Body of pancreas (tissue), 4 donors: ENCODE results near the gene CTXND1. TPM values are rescaled to one million over a fixed set of nuclear protein-coding genes. Genes with fewer than 3 reads are reported as not detected.

Experiments used
- ATAC-seq: fragments of 150-250 bp; one replicate; pipeline ENCODE4 v1.9.1; 2016
- DNase-seq, 4 donors: peaks; one replicate each; pipeline ENCODE4 v3.0.0-alpha.2; 2019
- H3K27ac ChIP-seq, 4 donors: fragments of 200-600 bp; sonication (generic); 1 replicate in 3 of 4; 2 replicates in 1 of 4; pipeline versions ENCODE4 v1.5.1 to v1.6.1; 2016 to 2019; ENCODE audit warnings: mild to moderate bottlenecking in 1 of 4, mixed read lengths in 1 of 4, moderate library complexity in 1 of 4
- H3K27me3 ChIP-seq, 2 donors: fragments of 200-600 bp; sonication (generic); one replicate each; pipeline ENCODE4 v1.6.0; 2016; ENCODE audit warnings: mild to moderate bottlenecking in 1 of 2
- H3K36me3 ChIP-seq, 2 donors: fragments of 200-600 bp; sonication (generic); replicated peaks in 1 of 2; 2 replicates each; pipeline ENCODE4 v1.5.1; 2016; ENCODE audit warnings: low read depth in 2 of 2; ENCODE audit not compliant: insufficient read depth in 1 of 2
- H3K4me1 ChIP-seq: fragments of 200-600 bp; sonication (generic); one replicate; pipeline ENCODE4 v1.6.0; 2016
- H3K4me3 ChIP-seq, 2 donors: fragments of 200-600 bp; sonication (generic); 1 replicate in 1 of 2; 2 replicates in 1 of 2; pipeline ENCODE4 v1.5.1; 2016 to 2019
- H3K9me3 ChIP-seq, 3 donors: fragments of 200-600 bp; sonication (generic); 1 replicate in 2 of 3; 2 replicates in 1 of 3; pipeline ENCODE4 v1.5.1; 2016
- POLR2A ChIP-seq, 3 donors: fragments of 450-650 bp; IDR thresholded peaks; one replicate each; pipeline ENCODE4 v1.6.1; 2016; ENCODE audit warnings: antibody characterized with exemption in 3 of 3, mild to moderate bottlenecking in 2 of 3
- WGBS, 2 donors: methylation state at CpG; one replicate each; pipeline ENCODE4 v1.1.5; 2017; 5-methylcytosine and 5-hydroxymethylcytosine counted together
- intact Hi-C: fragments of 100-400 bp; cut with DNase I; formaldehyde crosslinking; loops from one replicate; pipeline ENCODE4 v1.15.1; 2023
- total RNA-seq, 2 donors: library from RNA; depleted of rRNA; stranded (reverse); fragments of >200 nt; gene quantifications; one replicate each; pipeline ENCODE4 v1.1.0, GENCODE V29; 2016
- TF ChIP-seq, protein P1 (sequence below), 7 experiments: fragments of 450-650 bp in 4 of 7; fragments of 200-600 bp in 3 of 7; sonication (generic) in 3 of 7; IDR thresholded peaks; one replicate each; pipeline ENCODE4 v1.5.1; 2016 to 2019; ENCODE audit warnings: antibody characterized with exemption in 7 of 7

CTXND1 gene
- total RNA-seq, 2 donors from 2014 or later, result 0.66 to 1.0 TPM

DNA sequence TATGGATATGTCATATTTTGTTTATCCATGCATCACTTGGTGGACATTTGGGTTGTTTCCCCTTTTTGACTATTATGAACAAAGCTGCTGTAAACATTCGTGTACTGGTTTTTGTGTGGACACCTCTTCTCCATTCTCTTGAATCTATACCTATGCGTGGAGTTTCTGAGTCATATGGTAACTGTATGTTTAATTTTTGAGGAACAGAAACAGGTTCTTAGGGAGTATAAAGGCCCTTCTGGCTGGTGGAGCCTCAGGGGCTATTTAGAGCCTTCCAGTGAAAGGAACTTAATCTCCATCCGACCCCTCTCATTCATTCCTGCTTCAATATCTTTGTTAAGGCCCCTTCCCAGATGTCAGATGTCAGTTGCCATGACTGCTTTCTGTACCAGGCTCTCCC, 14.1 kb upstream of the CTXND1 start:
- DNase-seq, result no peak
- TF ChIP-seq, protein P1, sequence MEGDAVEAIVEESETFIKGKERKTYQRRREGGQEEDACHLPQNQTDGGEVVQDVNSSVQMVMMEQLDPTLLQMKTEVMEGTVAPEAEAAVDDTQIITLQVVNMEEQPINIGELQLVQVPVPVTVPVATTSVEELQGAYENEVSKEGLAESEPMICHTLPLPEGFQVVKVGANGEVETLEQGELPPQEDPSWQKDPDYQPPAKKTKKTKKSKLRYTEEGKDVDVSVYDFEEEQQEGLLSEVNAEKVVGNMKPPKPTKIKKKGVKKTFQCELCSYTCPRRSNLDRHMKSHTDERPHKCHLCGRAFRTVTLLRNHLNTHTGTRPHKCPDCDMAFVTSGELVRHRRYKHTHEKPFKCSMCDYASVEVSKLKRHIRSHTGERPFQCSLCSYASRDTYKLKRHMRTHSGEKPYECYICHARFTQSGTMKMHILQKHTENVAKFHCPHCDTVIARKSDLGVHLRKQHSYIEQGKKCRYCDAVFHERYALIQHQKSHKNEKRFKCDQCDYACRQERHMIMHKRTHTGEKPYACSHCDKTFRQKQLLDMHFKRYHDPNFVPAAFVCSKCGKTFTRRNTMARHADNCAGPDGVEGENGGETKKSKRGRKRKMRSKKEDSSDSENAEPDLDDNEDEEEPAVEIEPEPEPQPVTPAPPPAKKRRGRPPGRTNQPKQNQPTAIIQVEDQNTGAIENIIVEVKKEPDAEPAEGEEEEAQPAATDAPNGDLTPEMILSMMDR (IDR thresholded peaks at IDR 0.05), result no peak
- TF ChIP-seq POLR2A (IDR thresholded peaks at IDR 0.05), result no peak
- Histone ChIP-seq H3K4me1 (no peaks in the 10 kb centered on the region), H3K4me3 (no peak overlapping the region), H3K27ac (no peak overlapping the region), H3K9me3 (no peaks in the 10 kb centered on the region), H3K36me3 (no peaks in the 10 kb centered on the region), H3K27me3 (no peaks in the 10 kb centered on the region)
- WGBS, 2 donors, result 60 to 62% methylated on average over 3 of the region's 3 CpGs
- intact Hi-C loops, result no loop called here
- ATAC-seq, result no peak

- TF ChIP-seq POLR2A (IDR thresholded peaks at IDR 0.05), result no peak
- TF ChIP-seq, protein P1 (IDR thresholded peaks at IDR 0.05), result no peak
- Histone ChIP-seq H3K4me3 (no peak overlapping the region), H3K36me3 (no peaks in the 10 kb centered on the region), H3K27me3 (no peaks in the 10 kb centered on the region), H3K4me1 (no peaks in the 10 kb centered on the region), H3K27ac (no peak overlapping the region), H3K9me3 (no peaks in the 10 kb centered on the region)
- ATAC-seq (no peak), DNase-seq (no peak)
- 75 to 83% methylated on average over 3 of the region's 3 CpGs for WGBS, 2 donors
- intact Hi-C loops, result no loop called here
These were observed 13.0 kb upstream of the CTXND1 start for GRCh38 chr15:80265021-80265420.

GRCh38 chr15:80264031-80264430, 12.0 kb upstream of the CTXND1 start:
- TF ChIP-seq, protein P1 (IDR thresholded peaks at IDR 0.05), result no peak
- no peak for TF ChIP-seq POLR2A (IDR thresholded peaks at IDR 0.05)
- intact Hi-C loops, result no loop called here
- H3K27me3 ChIP-seq, result no peaks in the 10 kb centered on the region

GRCh38 chr15:80260551-80260950, 8.5 kb upstream of the CTXND1 start:
- intact Hi-C loops, result no loop called here
- 42 to 49% methylated on average over 2 of the region's 2 CpGs for WGBS, 2 donors
- H3K36me3 ChIP-seq, result no peaks in the 10 kb centered on the region
- ATAC-seq (no peak), DNase-seq (no peak)
- H3K27me3 ChIP-seq, result no peaks in the 10 kb centered on the region
- TF ChIP-seq, protein P1 (IDR thresholded peaks at IDR 0.05), result no peak
- no peak for TF ChIP-seq POLR2A (IDR thresholded peaks at IDR 0.05)
- no peak overlapping the region for H3K4me3 ChIP-seq
- H3K9me3 ChIP-seq, result no peaks in the 10 kb centered on the region
- H3K4me1 ChIP-seq, result no peaks in the 10 kb centered on the region
- no peak overlapping the region for H3K27ac ChIP-seq

More at GRCh38 chr15:80264031-80264430, 12.0 kb upstream of the CTXND1 start:
- Histone ChIP-seq H3K27ac (no peak overlapping the region), H3K4me1 (no peaks in the 10 kb centered on the region), H3K9me3 (no peaks in the 10 kb centered on the region), H3K4me3 (no peak overlapping the region), H3K36me3 (no peaks in the 10 kb centered on the region)
- DNase-seq (no peak), ATAC-seq (no peak)

DNA sequence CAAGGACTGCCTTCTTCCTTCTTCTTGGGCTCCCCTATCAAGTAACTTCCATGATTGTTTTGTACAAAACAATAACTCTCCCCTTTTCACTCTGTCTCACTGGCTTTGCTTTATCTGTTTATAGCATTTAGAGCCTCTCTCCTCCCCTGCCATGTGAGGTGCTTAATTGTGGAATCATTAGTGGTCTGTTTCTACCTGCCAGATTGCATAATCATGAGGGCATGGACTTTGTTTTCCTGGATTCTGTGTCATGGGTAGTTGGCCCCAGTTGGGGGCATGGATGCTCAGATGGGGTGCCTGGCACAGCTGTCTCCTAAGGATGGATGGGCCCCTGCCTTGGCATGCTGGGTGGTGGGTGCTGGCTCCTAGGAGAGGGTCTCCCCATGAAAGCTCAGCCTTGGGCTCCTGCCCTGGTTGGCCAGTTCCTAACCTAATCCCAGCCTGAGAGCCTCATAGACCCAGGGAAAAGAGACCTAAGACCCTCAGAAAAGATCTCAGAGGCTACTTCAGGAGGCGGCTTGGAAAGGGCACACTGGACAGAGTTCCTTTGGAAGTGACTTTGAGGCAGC, 8.0 kb upstream of the CTXND1 start:
- Histone ChIP-seq H3K36me3 (no peaks in the 10 kb centered on the region), H3K27me3 (no peaks in the 10 kb centered on the region), H3K9me3 (no peaks in the 10 kb centered on the region), H3K4me3 (no peak overlapping the region), H3K27ac (no peak overlapping the region), H3K4me1 (no peaks in the 10 kb centered on the region)
- DNase-seq (no peak), ATAC-seq (no peak)
- WGBS, 2 donors, result 42 to 83% methylated on average over 1 of the region's 1 CpG
- intact Hi-C loops, result no loop called here
- no peak for TF ChIP-seq POLR2A (IDR thresholded peaks at IDR 0.05)
- TF ChIP-seq, protein P1 (IDR thresholded peaks at IDR 0.05), result no peak
